Body of pancreas (tissue), 4 donors: ENCODE measurements around the gene ERO1B.

ENCODE experiments used
- POLR2A ChIP-seq, 3 donors: fragments of 450-650 bp; IDR thresholded peaks; one replicate each; pipeline ENCODE4 v1.6.1; 2016; ENCODE audit warnings: antibody characterized with exemption in 3 of 3, mild to moderate bottlenecking in 2 of 3
- TF ChIP-seq, protein P1 (sequence below), 7 experiments: fragments of 450-650 bp in 4 of 7; fragments of 200-600 bp in 3 of 7; sonication (generic) in 3 of 7; IDR thresholded peaks; one replicate each; pipeline ENCODE4 v1.5.1; 2016 to 2019; ENCODE audit warnings: antibody characterized with exemption in 7 of 7

DNA sequence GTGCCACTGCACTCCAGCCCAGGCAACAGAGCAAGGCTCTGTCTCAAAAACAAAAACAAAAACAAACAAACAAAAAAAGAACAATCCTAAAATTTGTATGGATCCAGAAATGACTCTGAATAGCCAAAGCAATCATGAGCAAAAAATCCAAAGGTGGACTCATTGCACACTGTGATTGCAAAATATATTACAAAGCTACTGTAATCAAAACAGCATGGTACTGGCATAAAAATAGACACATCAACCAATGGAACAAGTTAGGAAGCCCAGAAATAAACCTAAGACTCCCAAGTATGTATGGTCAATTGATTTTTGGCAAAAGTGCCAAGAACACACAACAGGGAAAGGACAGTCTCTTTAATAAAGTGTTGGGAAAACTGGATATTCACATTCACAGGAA, 19.9 kb downstream of the ERO1B start:
- TF ChIP-seq, protein P1, sequence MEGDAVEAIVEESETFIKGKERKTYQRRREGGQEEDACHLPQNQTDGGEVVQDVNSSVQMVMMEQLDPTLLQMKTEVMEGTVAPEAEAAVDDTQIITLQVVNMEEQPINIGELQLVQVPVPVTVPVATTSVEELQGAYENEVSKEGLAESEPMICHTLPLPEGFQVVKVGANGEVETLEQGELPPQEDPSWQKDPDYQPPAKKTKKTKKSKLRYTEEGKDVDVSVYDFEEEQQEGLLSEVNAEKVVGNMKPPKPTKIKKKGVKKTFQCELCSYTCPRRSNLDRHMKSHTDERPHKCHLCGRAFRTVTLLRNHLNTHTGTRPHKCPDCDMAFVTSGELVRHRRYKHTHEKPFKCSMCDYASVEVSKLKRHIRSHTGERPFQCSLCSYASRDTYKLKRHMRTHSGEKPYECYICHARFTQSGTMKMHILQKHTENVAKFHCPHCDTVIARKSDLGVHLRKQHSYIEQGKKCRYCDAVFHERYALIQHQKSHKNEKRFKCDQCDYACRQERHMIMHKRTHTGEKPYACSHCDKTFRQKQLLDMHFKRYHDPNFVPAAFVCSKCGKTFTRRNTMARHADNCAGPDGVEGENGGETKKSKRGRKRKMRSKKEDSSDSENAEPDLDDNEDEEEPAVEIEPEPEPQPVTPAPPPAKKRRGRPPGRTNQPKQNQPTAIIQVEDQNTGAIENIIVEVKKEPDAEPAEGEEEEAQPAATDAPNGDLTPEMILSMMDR (IDR thresholded peaks at IDR 0.05): no peak
- no peak for TF ChIP-seq POLR2A (IDR thresholded peaks at IDR 0.05)
